EL (cell line): ENCODE data around the gene USHBP1.

Experiments
- DNase-seq: peaks from one replicate; pipeline ENCODE4 v3.0.0-alpha.2; 2016

USHBP1 gene

GRCh38 chr19:17209126-17210036 is 55.2 kb downstream of the USHBP1 start:
- peak; percentile 51 for DNase-seq

DNA sequence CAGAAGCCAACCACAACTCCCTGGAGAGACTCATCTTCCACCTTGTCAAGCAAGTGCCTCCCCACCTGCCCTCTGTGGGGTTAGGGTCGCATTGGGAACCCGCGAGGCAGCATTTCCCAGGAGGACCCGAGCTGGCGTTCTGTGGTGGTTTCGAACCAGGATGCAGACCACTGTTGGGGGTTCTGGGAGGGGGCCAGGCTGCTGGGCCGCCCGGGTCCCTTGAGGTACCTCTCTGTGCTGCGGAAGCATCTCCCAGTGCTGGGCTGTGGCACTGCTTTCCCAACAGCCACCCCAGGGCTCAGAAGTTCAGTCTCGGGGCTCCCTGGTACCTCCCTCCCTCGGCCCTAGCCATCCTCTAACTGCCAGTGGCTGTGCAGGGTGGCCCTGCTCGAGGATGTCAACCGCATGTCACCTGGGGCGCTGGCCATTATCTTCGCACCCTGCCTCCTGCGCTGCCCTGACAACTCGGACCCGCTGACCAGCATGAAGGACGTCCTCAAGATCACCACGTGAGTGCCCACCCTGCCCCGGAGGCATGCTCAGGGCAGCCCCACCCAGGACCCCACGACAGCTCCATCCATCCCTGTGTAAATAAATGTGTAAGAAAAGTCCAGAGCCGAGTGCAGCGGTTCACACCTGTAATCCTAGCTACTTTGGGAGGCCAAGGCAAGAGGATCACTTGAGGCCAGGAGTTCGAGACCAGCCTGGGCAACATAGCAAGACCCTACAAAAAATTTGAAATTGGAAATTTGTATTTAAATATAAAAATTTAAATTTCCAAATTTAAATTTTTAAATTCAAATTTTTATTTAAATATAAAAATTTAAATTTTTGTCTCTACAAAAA is 57.6 kb downstream of the USHBP1 start:
- no peak for DNase-seq

GRCh38 chr19:17205237-17206140 is 59.1 kb downstream of the USHBP1 start:
- peak; percentile 34 for DNase-seq

DNA sequence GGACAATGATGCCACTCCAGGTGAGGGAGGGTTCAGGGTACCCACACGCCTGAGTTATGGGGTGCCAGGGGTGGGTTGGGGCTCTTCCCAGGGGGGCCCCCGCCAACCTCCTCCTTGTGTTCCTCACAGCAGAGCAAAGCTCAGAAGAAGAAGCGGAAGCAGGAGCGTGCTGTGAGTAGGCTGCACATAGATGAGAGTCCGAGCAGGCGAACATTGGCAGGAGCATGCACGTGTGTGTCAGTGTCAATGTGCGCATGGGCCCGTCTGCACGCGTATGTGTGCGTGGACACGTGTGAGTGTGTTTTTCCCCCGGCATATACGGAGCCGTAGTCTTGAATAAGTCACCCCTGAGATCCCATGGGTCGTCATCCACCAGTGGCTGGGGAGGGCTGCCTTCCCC is 61.8 kb downstream of the USHBP1 start:
- DNase-seq, result no peak

DNA sequence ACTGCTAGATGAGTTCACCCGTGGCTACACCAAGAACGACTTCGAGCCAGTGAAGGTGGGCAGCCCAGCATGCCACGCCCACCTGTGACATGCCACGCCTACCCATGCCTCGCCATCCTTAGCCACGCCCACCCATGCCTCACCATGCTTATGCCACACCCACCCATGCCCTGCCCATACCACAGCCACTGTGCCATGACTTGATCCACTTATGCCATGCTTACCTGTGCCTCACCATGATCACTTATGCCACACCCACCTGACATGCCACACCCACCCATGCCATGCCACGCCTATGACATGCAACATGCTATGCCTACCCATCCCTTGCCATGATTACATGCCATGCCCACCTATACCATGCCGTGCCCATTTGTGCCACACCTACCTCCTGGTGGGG is 62.3 kb downstream of the USHBP1 start:
- DNase-seq, result no peak

GRCh38 chr19:17200408-17201079 is 64.0 kb downstream of the USHBP1 start:
- DNase-seq, result no peak
